ENCODE data around the gene TGIF1.

Gene TGIF1

GRCh38 chr18:3486512-3486911, 36.5 kb downstream of the TGIF1 start:
- DNase-seq = no peak

DNA sequence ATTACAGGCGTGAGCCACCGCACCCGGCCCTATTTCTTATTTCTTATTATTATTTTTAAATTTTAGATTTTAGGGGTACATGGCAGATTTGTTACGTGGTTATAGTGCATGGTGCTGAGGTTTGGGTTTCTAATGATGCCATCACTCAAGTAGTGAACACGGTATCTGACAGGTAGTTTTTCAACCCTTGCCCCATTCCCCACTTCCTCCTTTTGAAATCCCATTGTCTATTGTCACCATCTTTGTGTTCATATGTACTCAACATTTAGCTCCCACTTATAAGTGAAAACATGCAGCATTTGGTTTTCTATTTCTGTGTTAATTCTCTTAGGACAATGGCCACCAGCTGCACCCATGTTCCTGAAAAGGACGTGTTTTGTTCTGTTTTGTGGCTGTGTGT, 39.5 kb downstream of the TGIF1 start:
- DNase-seq = no peak

DNA sequence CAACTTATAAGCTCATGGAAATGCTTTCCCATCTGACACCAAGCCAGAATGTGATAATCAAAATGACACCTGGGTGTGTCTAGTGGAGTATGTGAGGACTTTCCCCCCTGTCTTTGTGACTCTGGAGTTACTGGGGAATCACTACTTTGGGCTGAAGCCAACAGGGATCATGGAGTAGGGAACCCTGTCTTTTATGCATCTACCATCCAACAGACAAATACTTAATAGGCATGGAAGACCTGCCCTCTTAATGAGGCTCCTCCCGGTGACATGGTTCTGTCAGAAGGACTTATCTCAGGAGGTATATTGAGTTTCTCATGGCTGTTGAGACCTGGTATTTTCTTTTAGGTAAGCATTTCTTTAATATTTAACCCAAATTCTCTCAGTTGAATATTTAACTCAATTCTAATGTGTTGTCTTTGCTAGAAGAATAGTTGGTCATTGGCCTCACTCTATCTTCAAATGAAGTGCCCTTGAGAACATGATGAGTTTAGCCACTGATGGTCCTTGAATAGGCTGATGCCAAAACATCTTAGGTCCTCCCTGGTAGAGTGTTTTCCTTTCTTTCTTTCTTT, 42.1 kb downstream of the TGIF1 start:
- DNase-seq = no peak

DNA sequence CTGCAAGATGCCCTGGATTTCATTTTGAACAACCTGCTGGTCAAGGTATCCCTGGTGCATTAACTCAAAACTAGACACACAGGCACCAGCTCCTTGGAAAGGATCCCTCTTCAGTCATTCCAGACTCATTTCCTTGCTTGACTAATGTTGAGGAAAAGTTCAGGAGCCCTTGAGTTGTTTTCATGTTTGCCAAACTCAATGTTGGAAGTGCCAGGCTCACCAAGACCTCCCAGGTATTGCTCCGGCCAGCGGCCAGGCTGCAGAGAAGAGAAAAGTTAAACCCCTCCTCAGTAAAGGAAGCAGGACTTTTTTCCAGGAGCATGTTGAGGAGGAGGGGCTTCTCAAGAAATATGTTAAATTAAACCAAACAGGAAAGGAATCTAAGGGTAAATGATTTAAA, 42.7 kb downstream of the TGIF1 start:
- DNase-seq = no peak

DNA sequence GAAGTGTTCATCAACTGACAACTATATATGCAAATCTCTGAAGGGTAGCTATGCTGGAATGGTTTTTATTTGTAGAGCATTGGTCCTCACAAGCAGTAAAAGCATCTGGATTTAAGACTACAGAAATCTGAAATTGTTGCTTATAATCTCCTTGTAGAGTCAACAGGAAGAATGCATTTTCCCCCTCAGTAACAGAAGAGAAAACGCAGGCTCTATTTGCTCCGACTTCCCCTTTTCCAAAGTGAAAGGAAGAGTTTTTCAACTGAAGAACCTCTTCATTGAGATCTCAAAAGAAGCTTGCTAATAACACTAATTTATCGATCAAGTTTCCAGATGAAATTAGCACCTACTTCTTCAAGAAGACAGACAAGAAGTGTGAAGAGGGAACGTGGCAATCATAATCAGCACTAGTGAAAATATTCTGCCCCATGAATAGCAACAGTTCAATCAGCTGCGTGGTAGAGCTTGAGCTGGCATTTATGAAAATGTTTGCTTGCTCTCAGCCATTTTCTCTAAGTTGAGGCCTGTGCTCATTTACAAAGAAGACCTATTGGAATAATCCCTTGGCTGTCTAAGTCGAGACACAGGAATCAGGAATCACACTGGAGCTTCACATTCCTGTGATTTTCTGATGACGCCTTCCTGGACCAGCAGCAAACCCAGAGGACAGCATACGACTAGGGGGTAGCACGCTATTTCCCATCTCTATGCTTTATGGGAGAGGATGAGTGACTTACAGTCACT, 43.7 kb downstream of the TGIF1 start:
- DNase-seq = no peak

- DNase-seq = no peak
Measured at GRCh38 chr18:3494245-3494526, 44.2 kb downstream of the TGIF1 start.

GRCh38 chr18:3494569-3494968, 44.6 kb downstream of the TGIF1 start:
- no peak for DNase-seq

DNA sequence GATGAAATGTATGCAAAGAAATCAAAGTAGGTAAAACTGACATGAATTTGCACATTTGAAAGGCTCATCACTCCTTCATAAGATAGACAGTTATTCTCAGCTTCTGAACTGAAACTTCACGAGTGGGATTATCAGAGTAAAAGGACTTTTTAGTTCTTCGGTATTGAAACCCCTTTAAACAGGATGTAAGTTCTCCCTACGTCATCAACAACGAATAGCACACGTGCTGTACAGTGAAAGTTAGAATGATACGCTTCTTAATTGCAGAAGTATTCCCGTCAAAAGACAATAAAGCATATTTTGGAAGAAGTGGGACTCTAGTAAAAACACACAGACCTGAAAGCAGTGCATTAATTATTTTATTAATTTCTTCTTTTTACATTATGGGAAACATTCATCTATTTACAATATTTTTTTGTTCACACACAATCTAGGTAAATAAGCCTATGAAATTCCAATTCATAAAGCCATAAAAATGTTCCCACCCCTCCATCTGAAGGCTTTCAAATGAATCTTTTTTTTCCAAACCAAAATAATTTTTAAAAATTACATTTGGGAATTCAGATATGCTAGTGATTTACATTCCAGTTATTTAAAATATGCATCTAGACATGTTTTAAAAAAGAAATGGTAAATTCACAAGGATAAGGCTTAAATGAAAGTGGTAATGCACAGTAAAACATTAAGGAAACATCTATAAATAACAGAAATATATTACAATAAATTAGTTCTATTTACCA, 45.9 kb downstream of the TGIF1 start:
- no peak for DNase-seq

DNA sequence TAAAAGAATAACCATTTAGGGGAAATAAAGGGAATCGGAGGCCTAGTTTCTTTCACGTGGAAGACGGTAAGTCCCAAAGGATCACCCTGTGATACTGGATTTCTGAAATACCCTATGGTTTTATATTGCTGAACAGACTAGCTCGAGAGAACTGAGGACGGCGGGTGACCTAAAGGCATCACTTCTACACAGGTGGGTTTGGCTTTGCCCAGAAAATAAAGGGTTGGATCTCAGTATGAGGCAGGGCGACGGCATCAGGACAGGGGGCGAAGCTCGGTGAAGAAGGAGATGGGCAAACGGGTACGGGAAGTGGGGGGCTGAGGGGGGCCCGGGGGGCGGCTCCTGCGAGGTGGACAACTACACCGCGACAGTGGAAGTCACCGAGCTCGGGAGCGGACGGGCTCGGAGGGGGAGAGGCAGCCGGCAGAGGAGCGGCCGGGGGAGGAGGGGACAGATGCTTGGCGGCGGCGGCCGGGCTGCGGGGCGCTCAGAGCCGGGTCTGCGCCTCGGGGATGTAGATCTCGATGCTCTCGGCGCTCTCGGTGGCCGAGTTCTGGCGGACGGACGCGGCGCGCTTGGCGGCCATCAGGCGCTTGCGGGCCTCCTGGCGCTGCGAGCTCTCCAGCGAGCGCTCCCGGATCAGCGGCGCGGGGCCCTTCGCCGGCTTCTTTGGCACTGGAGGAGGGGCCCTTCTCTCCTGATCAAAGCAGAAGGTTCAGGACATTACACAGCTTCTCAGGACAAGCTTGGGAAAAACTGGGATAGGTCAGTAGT, 48.9 kb downstream of the TGIF1 start:
- no peak for DNase-seq

DNA sequence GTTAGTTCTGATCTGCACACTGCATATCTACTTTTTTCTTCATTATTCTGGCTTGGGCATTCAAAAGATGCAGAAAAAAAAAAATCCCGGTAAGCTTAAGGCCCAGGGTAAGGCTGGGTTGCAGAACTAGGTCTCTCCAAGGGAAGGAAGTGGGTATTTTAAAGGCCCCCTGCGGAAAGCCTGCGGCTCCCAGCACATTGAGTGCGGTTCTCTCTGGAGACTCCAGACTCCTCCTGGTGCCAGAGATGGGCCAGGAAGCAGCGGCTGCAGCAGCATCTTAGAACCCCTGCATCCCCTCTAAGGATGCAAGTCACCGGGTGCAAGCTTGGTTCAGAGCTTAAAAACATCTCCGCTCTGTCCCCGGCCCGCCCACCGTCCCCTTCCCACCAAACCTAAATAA, 49.5 kb downstream of the TGIF1 start:
- no peak for DNase-seq

- DNase-seq = no peak
Measured at GRCh38 chr18:3500016-3500415, 50.0 kb downstream of the TGIF1 start.

GRCh38 chr18:3502650-3503049, 52.7 kb downstream of the TGIF1 start:
- DNase-seq = no peak

- DNase-seq = no peak
Measured at GRCh38 chr18:3504637-3505036, 54.7 kb downstream of the TGIF1 start.

- no peak for DNase-seq
Measured at GRCh38 chr18:3508576-3509549, 58.9 kb downstream of the TGIF1 start.
